Activated effector memory CD4-positive, alpha-beta T cell treated with Interleukin-2 at 50 U/mL for 16 hours (primary cell): ENCODE measurements around the gene LAMP2.

Experiments
- DNase-seq: peaks from one replicate; pipeline ENCODE4 v3.0.0-alpha.2; 2020

Gene LAMP2

DNA sequence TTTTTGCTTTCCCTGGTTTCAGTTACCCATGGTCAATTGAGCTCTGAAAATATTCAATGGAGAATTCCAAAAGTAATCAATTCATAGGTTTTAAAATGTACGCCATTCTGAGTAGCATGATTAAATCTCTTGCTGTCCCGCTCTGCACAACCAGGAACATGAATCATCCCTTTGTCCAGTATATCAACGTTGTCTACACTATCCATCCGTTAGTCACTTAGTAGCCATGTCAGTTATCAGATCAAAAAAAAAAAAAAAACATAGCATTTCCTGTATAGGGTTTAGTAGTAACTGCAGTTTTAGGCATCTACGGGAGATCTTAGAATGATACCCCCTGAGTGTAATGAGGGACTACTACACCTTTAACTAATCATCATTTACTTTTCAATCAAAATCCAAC lies 15.1 kb downstream of the LAMP2 start:
- no peak for DNase-seq

- DNase-seq, result no peak
These were observed 17.0 kb downstream of the LAMP2 start for GRCh38 chrX:120452131-120452530.

DNA sequence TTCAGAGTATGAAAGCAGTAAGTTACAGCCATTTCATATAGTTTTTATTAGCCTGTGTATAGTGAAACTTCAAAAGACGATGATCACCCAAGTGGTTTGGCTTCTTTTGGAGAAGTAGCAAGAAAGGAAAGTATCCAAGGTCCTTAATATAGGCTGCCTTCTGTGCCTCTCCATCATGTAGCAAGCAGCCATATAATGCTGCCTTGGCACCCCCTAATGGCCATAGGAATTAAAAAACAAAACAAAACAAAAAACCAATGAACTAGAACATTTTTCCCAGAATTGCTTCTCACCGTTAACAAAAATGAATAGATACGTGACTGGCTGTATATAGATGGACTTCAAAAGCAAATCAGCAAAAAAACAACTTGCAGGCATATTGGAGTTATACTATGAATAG lies 18.9 kb downstream of the LAMP2 start:
- no peak for DNase-seq

DNA sequence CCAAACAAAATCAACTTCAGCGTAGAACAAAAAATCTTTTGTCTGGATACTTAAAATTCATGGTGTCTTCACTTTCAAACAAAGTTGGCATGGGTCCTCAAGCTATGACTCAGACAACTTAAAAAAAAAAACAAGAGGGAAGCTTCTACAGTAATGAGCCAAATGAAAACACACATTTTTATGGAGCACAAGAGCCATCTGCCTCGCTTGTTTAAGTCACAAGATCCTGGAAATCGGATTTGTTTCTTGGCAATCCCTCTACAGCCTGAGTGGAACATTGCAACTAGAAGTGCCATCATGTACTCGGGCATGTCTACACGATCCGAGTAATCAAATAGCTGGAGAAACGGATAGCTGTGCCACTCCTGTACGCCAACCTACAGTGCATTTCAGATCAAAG lies 22.6 kb downstream of the LAMP2 start:
- DNase-seq, result no peak

DNA sequence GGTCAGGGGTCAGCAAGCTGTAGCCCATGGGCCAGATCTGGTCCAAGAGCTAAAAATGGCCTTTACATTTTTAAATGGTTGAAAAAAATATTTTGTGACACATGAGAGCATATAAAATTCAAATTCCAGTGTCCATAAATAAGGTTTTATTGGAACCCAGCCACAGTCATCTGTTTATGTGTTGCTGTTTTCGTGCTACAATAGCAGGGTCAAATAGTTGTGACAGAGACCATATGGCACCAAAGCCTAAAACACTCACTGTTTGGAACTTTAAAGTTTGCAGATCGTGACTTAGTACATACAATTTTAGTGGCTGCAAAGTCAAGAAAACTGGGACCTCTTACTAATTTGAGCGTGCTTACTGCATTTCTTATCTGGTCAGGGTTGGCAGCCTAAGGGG lies 29.2 kb downstream of the LAMP2 start:
- no peak for DNase-seq

DNA sequence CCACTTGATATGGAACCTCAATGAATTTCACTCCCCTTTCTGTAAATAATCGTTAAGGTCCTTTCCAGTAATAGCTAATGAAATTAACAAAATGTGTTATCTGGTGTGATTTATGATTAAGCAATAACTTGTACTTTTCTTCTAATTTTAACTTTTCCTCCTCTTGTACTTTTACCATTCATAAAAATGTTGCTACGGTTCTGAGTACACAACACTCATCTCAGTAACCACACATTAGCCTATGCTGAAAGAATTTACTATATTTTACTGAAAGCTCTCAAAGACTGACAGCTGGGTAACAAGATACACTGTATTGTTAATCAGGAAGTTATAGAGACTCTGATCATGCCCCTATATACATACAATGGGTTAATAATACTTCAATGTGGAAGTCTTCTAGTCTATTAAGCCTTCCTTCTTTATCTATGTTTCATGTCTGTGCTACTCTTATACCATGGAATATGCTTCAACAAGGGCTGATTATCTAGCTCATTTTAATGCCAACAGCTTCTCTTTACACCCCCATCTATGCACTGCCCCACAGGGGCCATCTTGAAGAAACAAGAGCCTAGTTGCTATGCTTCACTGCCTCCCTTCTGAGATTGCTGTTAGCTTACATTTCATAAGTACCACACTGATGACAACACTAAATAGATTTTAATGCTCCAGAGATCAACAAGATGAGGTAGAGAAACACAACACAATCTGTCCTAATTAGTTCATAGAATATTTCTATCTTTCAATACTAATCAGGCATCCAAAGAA lies 39.1 kb downstream of the LAMP2 start:
- no peak for DNase-seq

DNA sequence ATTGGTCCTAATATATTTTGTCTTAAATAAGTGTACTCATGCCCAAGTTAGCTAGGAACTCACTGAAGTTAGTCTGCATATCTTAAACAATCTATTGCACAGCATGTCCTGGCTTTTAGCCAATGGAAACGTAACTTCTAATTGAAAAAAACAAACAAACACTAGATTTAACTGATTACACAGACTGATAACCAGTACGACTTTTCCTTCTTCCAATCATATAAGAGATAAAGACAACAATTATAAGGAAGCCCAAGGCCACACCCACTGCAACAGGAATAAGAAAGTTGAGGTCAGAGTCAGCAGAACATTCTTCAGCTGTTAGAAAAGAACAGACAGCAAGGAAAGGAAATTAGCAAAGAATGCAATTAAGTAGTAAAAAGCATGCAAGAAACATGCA lies 40.8 kb downstream of the LAMP2 start:
- no peak for DNase-seq

DNA sequence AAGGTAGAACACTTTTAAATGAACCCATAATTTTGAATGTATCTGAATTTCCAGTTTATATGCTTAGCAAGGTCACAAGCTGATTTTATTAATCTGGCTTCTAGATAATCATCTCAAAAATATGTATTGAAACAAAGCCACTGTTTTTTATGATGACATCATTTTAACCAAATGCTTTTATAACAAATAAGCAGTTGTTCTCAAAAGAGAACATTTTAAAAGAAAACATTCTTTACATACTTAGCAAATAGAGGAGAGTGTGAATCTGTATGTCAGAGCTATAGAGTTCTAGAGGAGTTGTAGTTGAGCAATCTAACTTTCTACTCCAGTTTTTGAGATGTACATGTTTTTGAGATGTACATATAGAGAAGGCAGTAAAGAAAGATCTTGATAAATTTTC lies 42.5 kb downstream of the LAMP2 start:
- no peak for DNase-seq

GRCh38 chrX:120419463-120419862 lies 49.6 kb downstream of the LAMP2 start:
- no peak for DNase-seq

DNA sequence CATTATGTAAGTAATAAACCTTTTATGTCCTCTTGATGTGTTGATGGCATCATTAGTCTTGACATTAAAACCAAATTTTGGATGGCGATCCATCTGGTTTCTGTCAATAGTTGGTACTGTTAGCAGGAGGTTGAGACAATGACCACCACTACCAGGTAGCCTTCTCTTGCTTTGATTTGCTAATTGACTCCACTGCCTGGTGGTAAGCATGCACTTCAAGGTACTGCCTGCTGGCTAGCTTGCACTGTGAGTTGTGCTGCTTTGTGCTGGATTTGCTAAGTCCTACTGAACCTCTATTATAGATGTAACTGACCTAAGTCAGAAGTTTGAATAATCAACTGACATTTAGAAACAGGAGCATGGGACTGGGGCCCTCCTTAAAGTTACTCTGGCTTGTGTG lies 60.9 kb downstream of the LAMP2 start:
- DNase-seq, result no peak

DNA sequence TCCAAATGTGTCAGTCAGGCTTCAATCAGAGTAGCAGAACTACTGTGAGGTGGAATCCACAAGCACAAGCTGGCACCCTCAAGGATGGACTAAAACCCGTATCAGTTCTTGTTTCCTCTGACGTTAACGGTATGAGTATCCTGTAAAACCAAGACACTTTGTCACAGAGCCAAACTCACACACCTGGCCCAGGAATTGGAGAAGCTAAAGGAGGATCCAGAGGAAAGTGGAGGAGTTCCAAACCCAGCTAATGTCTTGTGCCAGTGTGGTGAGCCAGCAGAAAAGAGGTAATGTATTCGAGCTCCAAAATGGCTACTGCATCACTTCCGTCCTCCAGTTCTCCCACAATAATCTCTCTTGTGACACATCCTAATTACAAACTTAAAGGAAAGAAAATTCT lies 62.5 kb downstream of the LAMP2 start:
- DNase-seq, result no peak

GRCh38 chrX:120402369-120402768 lies 66.7 kb downstream of the LAMP2 start:
- DNase-seq, result no peak

GRCh38 chrX:120401301-120401700 lies 67.8 kb downstream of the LAMP2 start:
- DNase-seq, result no peak

- no peak for DNase-seq
These were observed 88.4 kb downstream of the LAMP2 start for GRCh38 chrX:120380699-120381098.

DNA sequence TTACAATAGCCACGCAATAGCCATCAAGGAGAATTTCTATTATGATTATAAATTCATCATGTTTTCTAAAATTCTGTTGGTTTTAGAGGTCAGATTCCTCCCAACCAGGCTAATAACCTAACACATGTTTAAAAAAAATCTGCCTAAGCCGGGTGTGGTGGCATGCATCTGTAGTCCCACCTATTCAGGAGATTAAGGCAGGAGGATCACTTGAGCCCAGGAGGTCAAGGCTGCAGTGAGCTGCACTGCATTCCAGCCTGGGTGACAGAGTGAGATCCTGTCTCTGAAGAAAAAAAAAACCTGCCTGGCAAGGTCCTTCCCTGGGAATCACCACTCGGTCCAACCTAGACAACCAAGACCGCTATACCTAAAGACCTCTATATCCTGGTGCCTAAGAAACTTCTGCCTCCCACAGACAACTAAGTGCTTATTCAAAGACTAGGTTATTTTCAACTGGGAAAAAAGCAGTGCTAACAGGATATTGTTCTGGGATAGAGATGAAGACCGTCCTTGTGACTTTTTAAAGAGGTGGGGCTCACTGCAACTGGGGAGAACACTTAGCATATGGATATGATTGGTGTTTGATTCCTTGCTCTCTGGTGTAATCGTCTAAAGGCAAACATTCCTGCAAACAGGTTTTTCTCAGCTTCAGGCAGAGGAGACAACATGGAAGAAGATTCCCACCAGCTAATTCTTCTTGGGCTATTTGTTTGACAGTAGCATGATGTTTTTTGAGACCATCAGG lies 89.0 kb downstream of the LAMP2 start:
- no peak for DNase-seq

DNA sequence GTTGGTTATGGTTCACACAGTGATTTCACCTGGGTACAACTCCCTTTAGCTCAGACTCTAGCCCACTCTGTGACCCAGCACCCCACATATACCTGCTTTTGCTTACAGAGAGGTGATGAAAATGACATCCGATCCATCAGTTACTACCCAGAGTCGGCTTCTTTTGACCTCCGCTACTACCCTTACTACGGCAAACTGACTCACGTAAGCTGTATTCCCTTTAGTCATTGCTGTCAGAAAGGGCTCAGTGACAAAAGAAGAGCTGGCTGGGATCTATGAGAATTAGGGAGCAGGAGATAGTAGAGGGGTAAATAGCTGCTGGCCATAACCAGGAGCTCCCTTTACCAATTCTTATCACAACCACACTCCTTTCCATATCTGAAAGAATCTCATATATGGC lies 90.5 kb downstream of the LAMP2 start:
- no peak for DNase-seq
